Measurements from ENCODE around the gene SNORC. TPM values are rescaled to one million over a fixed set of nuclear protein-coding genes. Genes with fewer than 3 reads are reported as not detected.

SNORC gene
- total and polyA plus RNA-seq, 9 of the 15 experiments (the other 6 are each of a cell fraction or from before 2014, with no cell fraction given) = 0.14 to 2.5 (median 0.72) TPM; not detected in 2

DNA sequence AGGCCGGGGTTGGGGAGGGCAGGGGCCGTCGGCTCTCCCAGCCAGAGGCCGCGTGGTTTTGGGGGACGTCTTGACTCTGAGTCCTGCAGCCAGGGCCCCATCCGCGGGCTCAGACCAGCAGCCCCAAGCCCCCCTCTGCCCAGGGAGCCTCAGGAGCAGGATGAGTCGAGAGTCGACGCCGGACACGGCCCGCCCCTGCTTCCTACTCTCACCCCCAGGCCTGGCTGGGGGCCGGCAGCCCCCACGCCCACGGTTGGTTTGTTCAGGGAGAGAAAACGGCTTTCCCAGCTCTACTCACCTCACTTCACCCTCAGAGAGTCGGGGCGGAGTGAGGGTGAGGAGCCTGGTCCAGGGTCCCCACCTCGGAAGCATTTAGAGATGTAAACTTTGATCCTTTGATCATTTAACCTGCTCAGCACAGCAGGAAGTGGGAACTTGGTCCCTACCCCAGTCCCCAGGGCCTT is 6.9 kb downstream of the SNORC start:
- DNase-seq (ENCODE audit: extremely low read depth in 1 of 4, low spot score in 3 of 4) (no peak), ATAC-seq (no peak), FAIRE-seq (no peak)
- peaks cover 0 to 3% of the 10 kb centered on the region in 2 experiments; a peak in 3 of 5 replicates for H3K27me3 ChIP-seq (ENCODE audit: control insufficient read depth in 2 of 2, insufficient read depth in 2 of 2, low read length in 2 of 2)
- POLR2A ChIA-PET = no interaction called here
- no peaks in the 10 kb centered on the region for H3K36me3 ChIP-seq (ENCODE audit: control insufficient read depth, insufficient read depth, low read length)
- intact Hi-C loops (cut with micrococcal nuclease) = no loop called here
- H3K79me2 ChIP-seq (ENCODE audit: control insufficient read depth, insufficient read depth, low read length) = no peaks in the 10 kb centered on the region
- 63% methylated on average over 9 of the region's 21 CpGs for WGBS (ENCODE audit: insufficient coverage, low coverage, missing lambda C conversion rate)
- CTCF ChIA-PET (ENCODE audit: low intra/inter-chr PET ratio) = no interaction called here
- no peak overlapping the region for H3K4me3 ChIP-seq
- in situ Hi-C loops (cut with MboI) = no loop called here
- no peaks in the 10 kb centered on the region for H4K20me1 ChIP-seq (replicated peaks; ENCODE audit: control insufficient read depth, insufficient read depth, low read length)
- BruUV-seq (replicated peaks) = no TSS peak
- H3K4me2 ChIP-seq (ENCODE audit: insufficient read depth, low read length) = no peak overlapping the region
- H3K9me1 ChIP-seq (ENCODE audit: control insufficient read depth, insufficient read depth, low read length) = no peaks in the 10 kb centered on the region
- no peak overlapping the region for H3K9ac ChIP-seq (ENCODE audit: insufficient read depth in 1 of 2, low read depth in 2 of 2, low read length in 2 of 2)
- H3K27ac ChIP-seq (ENCODE audit: extremely low read depth, low read depth, low read length) = no peak overlapping the region
- peaks cover 2 to 17% of the 10 kb centered on the region in 2 experiments; a peak in 3 of 5 replicates for H3K4me1 ChIP-seq (replicated peaks in 1 of 2; ENCODE audit: control insufficient read depth in 2 of 2, insufficient read depth in 2 of 2, low read length in 2 of 2)
- H2AFZ ChIP-seq (ENCODE audit: low read depth, low read length) = no peak overlapping the region
- no peaks in the 10 kb centered on the region for H3K9me3 ChIP-seq (replicated peaks; ENCODE audit: control insufficient read depth, insufficient read depth, low read depth, low read length)
- TF ChIP-seq ZNF347 (CRISPR knock-in tag; IDR thresholded peaks at IDR 0.05; ENCODE audit: low read depth) (no peak), ZEB2 (IDR thresholded peaks at IDR 0.05) (no peak), GATA2 (CRISPR knock-in tag; IDR thresholded peaks at IDR 0.05) (no peak), DNMT1 (IDR thresholded peaks at IDR 0.05) (no peak), MAFG (tag; conservative IDR thresholded peaks at IDR 0.05) (no peak), TAF1 (IDR thresholded peaks at IDR 0.05; ENCODE audit: control insufficient read depth, extremely low read depth, insufficient read depth, low read length, severe bottlenecking) (no peak), MYNN (IDR thresholded peaks at IDR 0.05) (no peak), MYNN (CRISPR knock-in tag; IDR thresholded peaks at IDR 0.05) (no peak), FOXK1 (CRISPR knock-in tag; IDR thresholded peaks at IDR 0.05; ENCODE audit: borderline replicate concordance) (no peak), CREM (IDR thresholded peaks at IDR 0.05; ENCODE audit: low read depth) (no peak), XRCC5 (IDR thresholded peaks at IDR 0.05; ENCODE audit: low read depth, low read length) (no peak)
- TF ChIP-seq, protein P1, sequence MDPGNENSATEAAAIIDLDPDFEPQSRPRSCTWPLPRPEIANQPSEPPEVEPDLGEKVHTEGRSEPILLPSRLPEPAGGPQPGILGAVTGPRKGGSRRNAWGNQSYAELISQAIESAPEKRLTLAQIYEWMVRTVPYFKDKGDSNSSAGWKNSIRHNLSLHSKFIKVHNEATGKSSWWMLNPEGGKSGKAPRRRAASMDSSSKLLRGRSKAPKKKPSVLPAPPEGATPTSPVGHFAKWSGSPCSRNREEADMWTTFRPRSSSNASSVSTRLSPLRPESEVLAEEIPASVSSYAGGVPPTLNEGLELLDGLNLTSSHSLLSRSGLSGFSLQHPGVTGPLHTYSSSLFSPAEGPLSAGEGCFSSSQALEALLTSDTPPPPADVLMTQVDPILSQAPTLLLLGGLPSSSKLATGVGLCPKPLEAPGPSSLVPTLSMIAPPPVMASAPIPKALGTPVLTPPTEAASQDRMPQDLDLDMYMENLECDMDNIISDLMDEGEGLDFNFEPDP (CRISPR knock-in tag; IDR thresholded peaks at IDR 0.05) = no peak
- TF ChIP-seq, protein P2, sequence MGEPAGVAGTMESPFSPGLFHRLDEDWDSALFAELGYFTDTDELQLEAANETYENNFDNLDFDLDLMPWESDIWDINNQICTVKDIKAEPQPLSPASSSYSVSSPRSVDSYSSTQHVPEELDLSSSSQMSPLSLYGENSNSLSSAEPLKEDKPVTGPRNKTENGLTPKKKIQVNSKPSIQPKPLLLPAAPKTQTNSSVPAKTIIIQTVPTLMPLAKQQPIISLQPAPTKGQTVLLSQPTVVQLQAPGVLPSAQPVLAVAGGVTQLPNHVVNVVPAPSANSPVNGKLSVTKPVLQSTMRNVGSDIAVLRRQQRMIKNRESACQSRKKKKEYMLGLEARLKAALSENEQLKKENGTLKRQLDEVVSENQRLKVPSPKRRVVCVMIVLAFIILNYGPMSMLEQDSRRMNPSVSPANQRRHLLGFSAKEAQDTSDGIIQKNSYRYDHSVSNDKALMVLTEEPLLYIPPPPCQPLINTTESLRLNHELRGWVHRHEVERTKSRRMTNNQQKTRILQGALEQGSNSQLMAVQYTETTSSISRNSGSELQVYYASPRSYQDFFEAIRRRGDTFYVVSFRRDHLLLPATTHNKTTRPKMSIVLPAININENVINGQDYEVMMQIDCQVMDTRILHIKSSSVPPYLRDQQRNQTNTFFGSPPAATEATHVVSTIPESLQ (CRISPR knock-in tag; IDR thresholded peaks at IDR 0.05) = no peak
- TF ChIP-seq, protein P3, sequence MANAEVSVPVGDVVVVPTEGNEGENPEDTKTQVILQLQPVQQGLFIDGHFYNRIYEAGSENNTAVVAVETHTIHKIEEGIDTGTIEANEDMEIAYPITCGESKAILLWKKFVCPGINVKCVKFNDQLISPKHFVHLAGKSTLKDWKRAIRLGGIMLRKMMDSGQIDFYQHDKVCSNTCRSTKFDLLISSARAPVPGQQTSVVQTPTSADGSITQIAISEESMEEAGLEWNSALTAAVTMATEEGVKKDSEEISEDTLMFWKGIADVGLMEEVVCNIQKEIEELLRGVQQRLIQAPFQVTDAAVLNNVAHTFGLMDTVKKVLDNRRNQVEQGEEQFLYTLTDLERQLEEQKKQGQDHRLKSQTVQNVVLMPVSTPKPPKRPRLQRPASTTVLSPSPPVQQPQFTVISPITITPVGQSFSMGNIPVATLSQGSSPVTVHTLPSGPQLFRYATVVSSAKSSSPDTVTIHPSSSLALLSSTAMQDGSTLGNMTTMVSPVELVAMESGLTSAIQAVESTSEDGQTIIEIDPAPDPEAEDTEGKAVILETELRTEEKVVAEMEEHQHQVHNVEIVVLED (CRISPR knock-in tag; IDR thresholded peaks at IDR 0.05) = no peak
- TF ChIP-seq, protein P4, sequence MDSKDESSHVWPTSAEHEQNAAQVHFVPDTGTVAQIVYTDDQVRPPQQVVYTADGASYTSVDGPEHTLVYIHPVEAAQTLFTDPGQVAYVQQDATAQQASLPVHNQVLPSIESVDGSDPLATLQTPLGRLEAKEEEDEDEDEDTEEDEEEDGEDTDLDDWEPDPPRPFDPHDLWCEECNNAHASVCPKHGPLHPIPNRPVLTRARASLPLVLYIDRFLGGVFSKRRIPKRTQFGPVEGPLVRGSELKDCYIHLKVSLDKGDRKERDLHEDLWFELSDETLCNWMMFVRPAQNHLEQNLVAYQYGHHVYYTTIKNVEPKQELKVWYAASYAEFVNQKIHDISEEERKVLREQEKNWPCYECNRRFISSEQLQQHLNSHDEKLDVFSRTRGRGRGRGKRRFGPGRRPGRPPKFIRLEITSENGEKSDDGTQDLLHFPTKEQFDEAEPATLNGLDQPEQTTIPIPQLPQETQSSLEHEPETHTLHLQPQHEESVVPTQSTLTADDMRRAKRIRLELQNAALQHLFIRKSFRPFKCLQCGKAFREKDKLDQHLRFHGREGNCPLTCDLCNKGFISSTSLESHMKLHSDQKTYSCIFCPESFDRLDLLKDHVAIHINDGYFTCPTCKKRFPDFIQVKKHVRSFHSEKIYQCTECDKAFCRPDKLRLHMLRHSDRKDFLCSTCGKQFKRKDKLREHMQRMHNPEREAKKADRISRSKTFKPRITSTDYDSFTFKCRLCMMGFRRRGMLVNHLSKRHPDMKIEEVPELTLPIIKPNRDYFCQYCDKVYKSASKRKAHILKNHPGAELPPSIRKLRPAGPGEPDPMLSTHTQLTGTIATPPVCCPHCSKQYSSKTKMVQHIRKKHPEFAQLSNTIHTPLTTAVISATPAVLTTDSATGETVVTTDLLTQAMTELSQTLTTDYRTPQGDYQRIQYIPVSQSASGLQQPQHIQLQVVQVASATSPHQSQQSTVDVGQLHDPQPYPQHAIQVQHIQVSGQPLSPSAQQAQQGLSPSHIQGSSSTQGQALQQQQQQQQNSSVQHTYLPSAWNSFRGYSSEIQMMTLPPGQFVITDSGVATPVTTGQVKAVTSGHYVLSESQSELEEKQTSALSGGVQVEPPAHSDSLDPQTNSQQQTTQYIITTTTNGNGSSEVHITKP (IDR thresholded peaks at IDR 0.05; ENCODE audit: partially characterized antibody) = no peak
